ENCODE results near the gene MARK3. TPM values are rescaled to one million over a fixed set of nuclear protein-coding genes. Genes with fewer than 3 reads are reported as not detected.
A peak's percentile ranks its signal among the peaks of the same experiment; 100 is the strongest.
"Not testable (repeated sequence)": the region's sequence is repeated elsewhere in the genome, so short reads cannot be mapped to it uniquely, and the experiment has no call there.

Gene MARK3
- total RNA-seq, 2 experiments from 2014 or later: 87.4 to 88.0 TPM

DNA sequence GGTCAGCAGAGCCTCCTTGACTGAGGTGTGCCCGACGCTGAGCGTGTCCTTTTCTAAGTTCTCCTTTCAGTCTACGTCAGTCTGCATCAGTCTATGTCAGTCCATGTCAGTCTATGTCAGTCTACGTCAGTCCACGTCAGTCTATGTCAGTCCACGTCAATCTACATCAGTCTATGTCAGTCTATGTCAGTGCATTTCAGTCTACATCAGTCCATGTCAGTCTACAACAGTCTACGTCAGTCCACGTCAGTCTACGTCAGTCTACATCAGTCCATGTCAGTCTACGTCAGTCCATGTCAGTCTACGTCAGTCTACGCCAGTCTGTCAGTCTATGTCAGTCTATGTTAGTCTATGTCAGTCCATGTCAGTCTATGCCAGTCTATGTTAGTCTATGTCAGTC is 35.2 kb upstream of the MARK3 start:
- Mint-ChIP-seq H3K4me1 (no peaks in the 10 kb centered on the region), H3K36me3 (no peaks in the 10 kb centered on the region), H3K27ac (no peak overlapping the region), H3K27me3 (peaks cover 7% of the 10 kb centered on the region), H3K4me3 (no peak overlapping the region), H3K9me3 (peaks cover 4% of the 10 kb centered on the region)
- POLR2A ChIA-PET: no interaction called here
- DNase-seq (no peak), ATAC-seq (ENCODE audit: low read depth) (no peak)

DNA sequence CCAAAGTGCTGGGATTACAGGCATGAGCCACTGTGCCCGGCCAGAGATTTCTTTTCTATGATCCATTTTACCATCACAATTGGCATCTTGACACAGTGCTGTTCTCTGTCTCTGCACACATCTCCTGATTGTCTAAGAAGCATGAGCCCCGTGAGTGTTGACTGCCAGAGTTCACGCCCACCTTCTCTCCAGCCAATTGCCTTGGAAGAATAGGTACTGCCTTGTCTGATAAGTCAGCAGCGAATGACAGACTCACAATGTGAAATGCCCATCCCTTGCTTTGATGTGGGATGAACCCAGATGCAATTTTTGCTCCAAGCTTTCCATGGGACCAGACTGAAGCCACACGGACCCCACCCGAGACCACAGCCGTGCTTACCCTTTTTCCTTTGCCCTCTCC is 31.9 kb upstream of the MARK3 start:
- POLR2A ChIA-PET: no interaction called here
- no peak for ATAC-seq (ENCODE audit: low read depth)

DNA sequence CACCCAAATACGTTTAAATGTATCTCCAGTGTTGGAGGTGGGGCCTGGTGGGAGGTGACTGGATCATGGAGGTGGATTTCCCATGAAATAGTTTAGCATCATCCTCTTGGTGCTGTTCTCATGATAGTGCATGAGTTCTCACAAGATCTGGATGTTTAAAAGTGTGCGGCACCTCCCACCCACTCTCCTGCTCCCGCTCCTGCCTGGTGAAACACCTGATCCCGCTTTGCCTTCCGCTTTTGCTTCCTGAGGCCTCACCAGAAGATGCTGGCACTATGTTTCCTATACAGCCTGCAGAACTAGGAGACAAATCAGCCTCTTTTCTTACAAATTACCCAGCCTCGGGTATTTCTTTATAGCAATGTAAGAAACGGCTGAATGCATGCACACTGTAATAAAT is 31.1 kb upstream of the MARK3 start:
- ATAC-seq (ENCODE audit: low read depth): no peak
- POLR2A ChIA-PET: no interaction called here
- peaks cover 7% of the 10 kb centered on the region for H3K27me3 Mint-ChIP-seq

More for the DNA sequence above, 31.9 kb upstream of the MARK3 start:
- Mint-ChIP-seq H3K4me3 (no peak overlapping the region), H3K36me3 (no peaks in the 10 kb centered on the region), H3K4me1 (peaks cover 4% of the 10 kb centered on the region), H3K27me3 (peaks cover 7% of the 10 kb centered on the region), H3K9me3 (peaks cover 4% of the 10 kb centered on the region), H3K27ac (no peak overlapping the region)
- DNase-seq: no peak

DNA sequence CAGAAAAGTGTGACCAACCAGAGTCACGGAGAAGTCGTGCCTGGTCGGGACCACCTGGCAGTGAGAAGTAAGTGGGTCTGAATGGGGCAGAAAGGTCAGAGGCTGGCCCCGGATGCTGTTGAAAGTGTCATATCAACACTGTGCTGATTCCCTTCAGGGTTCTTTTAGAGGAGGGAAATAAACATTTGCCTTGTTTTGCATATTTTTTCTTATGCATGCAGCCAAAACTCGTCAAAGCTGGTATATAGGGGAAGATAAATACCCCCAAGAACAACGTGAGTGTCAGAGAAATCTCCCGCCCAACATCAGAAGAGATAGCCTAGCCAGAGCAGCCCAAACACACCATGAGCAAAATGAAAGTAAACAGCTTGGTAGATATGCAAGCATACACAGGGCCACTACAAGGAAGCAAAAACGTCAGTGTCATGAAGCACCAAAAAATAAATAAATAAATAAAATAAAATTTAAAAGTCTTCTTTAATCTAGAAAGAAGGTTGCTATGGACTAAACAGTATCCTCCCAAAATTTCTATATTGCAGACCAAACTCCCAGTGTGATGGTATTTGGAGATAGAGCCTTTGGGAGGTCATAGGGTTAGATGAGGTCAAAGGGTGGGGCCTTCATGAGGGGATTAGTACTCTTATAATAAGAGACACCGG is 29.1 kb upstream of the MARK3 start:
- POLR2A ChIA-PET: no interaction called here
- H3K4me1 Mint-ChIP-seq: peaks cover 6% of the 10 kb centered on the region
- ATAC-seq (ENCODE audit: low read depth) (peak; percentile 45), DNase-seq (no peak)
- H3K9me3 Mint-ChIP-seq: peaks cover 9% of the 10 kb centered on the region
- H3K4me3 Mint-ChIP-seq: no peak overlapping the region
- H3K36me3 Mint-ChIP-seq: no peaks in the 10 kb centered on the region
- peaks cover 7% of the 10 kb centered on the region for H3K27me3 Mint-ChIP-seq
- no peak overlapping the region for H3K27ac Mint-ChIP-seq

More for the DNA sequence above, 31.1 kb upstream of the MARK3 start:
- H3K4me3 Mint-ChIP-seq: no peak overlapping the region
- H3K4me1 Mint-ChIP-seq: peaks cover 6% of the 10 kb centered on the region
- H3K36me3 Mint-ChIP-seq: no peaks in the 10 kb centered on the region
- peaks cover 4% of the 10 kb centered on the region for H3K9me3 Mint-ChIP-seq
- no peak overlapping the region for H3K27ac Mint-ChIP-seq
- DNase-seq: no peak

DNA sequence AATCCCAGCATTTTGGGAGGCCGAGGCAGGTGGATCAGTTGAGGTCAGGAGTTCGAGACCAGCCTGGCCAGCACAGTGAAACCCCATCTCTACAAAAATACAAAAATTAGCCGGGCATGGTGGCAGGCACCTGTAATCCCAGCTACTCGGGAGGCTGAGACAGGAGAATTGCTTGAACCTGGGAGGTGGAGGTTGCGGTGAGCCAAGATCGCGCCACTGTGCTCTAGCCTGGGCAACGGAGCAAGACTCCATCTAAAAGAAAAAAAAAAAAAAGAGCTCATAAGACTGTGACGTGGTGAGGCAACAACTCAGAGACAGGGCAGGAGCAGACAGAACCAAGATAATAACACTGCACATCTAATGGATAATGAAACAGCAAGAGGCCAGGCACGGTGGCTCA is 27.7 kb upstream of the MARK3 start:
- not testable (repeated sequence) for H3K4me1 Mint-ChIP-seq; H3K27ac Mint-ChIP-seq; ATAC-seq (ENCODE audit: low read depth); H3K36me3 Mint-ChIP-seq; H3K27me3 Mint-ChIP-seq; DNase-seq; H3K4me3 Mint-ChIP-seq
- H3K9me3 Mint-ChIP-seq: peaks cover 10% of the 10 kb centered on the region
- POLR2A ChIA-PET: interaction anchor here (0.7 kb wide), 1 partner anchor 10 kb away, joined by 3 read pairs; no protein-coding TSS in a partner anchor

DNA sequence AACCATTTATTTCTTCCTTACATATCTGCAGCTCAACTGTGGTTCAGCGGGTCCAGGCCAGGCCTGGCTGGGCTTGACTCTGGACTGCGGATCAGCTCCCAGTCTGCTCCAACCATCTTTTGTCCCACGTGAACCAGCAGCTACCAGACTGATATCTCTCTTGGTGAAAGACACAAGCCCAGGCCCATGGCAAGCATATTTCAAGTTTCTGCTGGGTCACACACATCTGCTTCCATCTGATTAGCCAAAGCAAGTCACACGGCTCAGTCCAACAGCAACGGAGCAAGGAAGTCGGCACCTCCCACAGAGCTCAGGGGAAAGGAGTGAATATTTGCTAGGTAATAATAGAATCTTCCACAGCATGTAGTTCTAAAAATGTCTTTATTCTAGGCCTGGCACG is 24.7 kb upstream of the MARK3 start:
- POLR2A ChIA-PET: no interaction called here
- peaks cover 8% of the 10 kb centered on the region for H3K4me1 Mint-ChIP-seq
- peaks cover 4% of the 10 kb centered on the region for H3K27me3 Mint-ChIP-seq
- H3K4me3 Mint-ChIP-seq: no peak overlapping the region
- H3K36me3 Mint-ChIP-seq: peaks cover 13% of the 10 kb centered on the region
- H3K9me3 Mint-ChIP-seq: peaks cover 20% of the 10 kb centered on the region
- DNase-seq (no peak), ATAC-seq (ENCODE audit: low read depth) (no peak)
- H3K27ac Mint-ChIP-seq: no peak overlapping the region

DNA sequence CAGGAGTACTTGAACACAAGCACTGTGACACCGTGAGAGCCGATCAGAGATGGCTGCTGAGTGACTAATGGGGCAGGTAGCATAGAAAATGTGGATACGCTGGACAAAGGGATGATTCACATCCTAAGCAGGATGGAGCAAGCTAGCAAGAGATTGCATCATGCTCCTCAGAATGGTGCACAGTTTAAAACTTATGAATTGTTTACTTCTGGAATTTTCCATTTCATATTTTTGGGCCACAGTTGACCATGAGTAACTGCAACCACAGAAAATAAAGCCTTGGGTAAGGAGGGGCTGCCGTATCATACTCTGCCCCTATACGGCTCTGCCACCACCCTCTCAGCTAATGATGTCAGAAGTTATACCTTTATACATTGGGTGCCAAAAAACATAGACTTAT is 23.3 kb upstream of the MARK3 start:
- H3K27me3 Mint-ChIP-seq: peaks cover 4% of the 10 kb centered on the region
- no peak overlapping the region for H3K27ac Mint-ChIP-seq
- ATAC-seq (ENCODE audit: low read depth): no peak
- peaks cover 6% of the 10 kb centered on the region for H3K4me1 Mint-ChIP-seq
- H3K36me3 Mint-ChIP-seq: peaks cover 13% of the 10 kb centered on the region
- peaks cover 20% of the 10 kb centered on the region for H3K9me3 Mint-ChIP-seq
- DNase-seq: no peak
- H3K4me3 Mint-ChIP-seq: no peak overlapping the region
- POLR2A ChIA-PET: no interaction called here

DNA sequence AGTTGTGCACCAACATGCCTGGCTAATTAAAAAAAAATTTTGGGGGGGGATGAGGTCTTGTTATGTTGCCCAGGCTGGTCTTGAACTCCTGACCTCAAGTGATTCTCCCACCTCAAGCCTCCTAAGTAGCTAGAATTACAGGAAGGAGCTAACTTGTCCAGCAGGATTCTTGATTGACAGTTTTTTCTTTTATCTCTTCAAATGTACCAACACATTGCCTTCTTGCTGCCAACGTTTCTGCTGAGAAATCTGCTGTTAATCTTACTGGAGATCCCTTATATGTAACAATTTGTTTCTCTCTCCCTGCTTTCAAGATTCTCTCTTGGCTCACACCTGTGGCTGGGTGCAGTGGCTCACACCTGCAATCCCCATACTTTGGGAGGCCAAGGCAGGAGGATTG is 22.4 kb upstream of the MARK3 start:
- DNase-seq: no peak
- no peak overlapping the region for H3K27ac Mint-ChIP-seq
- H3K27me3 Mint-ChIP-seq: peaks cover 4% of the 10 kb centered on the region
- peaks cover 13% of the 10 kb centered on the region for H3K36me3 Mint-ChIP-seq
- H3K4me1 Mint-ChIP-seq: peaks cover 3% of the 10 kb centered on the region
- no peak overlapping the region for H3K4me3 Mint-ChIP-seq
- no peak for ATAC-seq (ENCODE audit: low read depth)
- POLR2A ChIA-PET: no interaction called here
- H3K9me3 Mint-ChIP-seq: peaks cover 20% of the 10 kb centered on the region

DNA sequence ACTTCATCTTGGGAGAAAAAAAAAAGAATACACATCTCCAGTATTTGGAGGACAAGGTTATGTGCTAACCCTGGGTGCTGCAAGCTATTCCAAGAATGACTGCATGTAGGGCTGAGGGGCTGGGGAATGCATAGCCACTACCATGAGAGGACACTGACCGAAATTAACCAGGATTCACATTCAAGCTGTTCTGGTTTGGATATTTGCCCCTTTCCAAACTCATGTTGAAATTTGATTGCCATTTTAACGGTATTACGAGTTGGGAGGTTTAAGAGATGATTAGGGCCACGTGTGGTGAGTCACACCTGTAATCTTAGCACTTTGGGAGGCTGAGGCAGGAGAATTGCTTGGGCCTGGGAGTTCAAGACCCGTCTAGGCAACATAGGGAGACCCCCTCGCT is 18.5 kb upstream of the MARK3 start:
- Mint-ChIP-seq H3K4me1 (peaks cover under 1% of the 10 kb centered on the region), H3K9me3 (peaks cover 13% of the 10 kb centered on the region), H3K4me3 (no peak overlapping the region), H3K27ac (no peak overlapping the region), H3K27me3 (peaks cover 7% of the 10 kb centered on the region), H3K36me3 (peaks cover 12% of the 10 kb centered on the region)
- ATAC-seq (ENCODE audit: low read depth) (no peak), DNase-seq (no peak)
- POLR2A ChIA-PET: no interaction called here

DNA sequence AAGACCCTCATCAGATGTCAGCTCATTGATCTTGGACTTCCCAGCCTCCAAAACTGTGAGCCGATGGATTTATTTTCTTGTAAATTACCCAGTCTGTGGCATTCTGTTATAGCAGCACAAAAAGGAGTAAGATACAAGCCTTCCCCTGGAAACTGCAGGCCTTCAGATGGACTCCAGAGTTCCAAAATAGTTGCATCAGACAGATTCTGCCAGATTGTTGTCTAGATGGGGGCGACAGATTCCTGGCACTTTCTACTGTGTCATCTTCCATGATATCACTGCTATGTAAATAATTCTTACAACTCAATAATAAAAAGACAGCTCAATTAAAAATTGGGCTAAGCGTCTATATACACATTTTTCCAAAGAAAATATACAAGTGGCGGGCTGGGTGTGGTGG is 17.2 kb upstream of the MARK3 start:
- H3K4me1 Mint-ChIP-seq: no peaks in the 10 kb centered on the region
- DNase-seq (no peak), ATAC-seq (ENCODE audit: low read depth) (no peak)
- peaks cover 7% of the 10 kb centered on the region for H3K9me3 Mint-ChIP-seq
- POLR2A ChIA-PET: interaction anchor here (0.7 kb wide), 1 partner anchor 10 kb away, joined by 3 read pairs; no protein-coding TSS in a partner anchor
- peaks cover 7% of the 10 kb centered on the region for H3K36me3 Mint-ChIP-seq
- peaks cover 7% of the 10 kb centered on the region for H3K27me3 Mint-ChIP-seq
- no peak overlapping the region for H3K4me3 Mint-ChIP-seq
- H3K27ac Mint-ChIP-seq: no peak overlapping the region

DNA sequence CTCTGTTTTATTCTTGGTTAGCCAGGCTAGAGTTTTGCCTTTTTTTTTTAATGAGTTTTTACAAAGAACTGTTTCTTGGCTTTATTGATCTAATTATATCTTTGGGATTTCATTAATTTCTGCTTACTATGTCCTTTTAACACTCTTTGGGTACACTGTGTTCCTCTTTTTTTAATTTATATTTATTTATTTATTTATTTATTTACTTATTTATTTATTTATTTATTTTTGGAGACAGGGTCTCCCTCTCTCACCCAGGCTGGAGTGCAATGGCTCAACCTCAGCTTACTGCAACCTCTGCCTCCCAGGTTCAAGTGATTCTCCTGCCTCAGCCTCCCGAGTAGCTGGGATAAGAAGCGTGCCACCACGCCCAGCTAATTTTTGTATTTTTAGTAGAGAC is 15.1 kb upstream of the MARK3 start:
- no peaks in the 10 kb centered on the region for H3K4me1 Mint-ChIP-seq
- no peak for ATAC-seq (ENCODE audit: low read depth)
- H3K36me3 Mint-ChIP-seq: no peaks in the 10 kb centered on the region
- no peak overlapping the region for H3K4me3 Mint-ChIP-seq
- peaks cover 5% of the 10 kb centered on the region for H3K27me3 Mint-ChIP-seq
- H3K27ac Mint-ChIP-seq: no peak overlapping the region
- no peak for DNase-seq
- POLR2A ChIA-PET: interaction anchor here (0.9 kb wide), 1 partner anchor 36 kb away, joined by 4 read pairs; the partner anchor contains the start of gene EIF5
- H3K9me3 Mint-ChIP-seq: no peaks in the 10 kb centered on the region

DNA sequence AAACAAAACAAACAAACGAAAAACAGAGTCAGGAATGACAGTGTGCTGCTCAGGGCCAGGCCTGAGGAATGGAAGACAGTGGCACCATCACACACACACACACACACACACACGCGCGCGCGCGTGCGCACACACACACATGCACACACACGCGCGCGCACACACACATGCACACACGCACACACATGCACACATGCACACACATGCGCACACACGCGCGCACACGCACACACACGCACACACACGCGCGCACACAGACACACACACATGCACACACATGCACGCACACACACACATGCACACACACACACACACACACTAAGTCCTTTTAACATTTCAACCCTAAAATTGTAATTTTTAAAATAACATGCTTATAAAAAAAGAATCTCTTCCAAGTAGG is 13.2 kb upstream of the MARK3 start:
- ATAC-seq (ENCODE audit: low read depth): no peak
- no peaks in the 10 kb centered on the region for H3K36me3 Mint-ChIP-seq
- no peak overlapping the region for H3K4me3 Mint-ChIP-seq
- H3K27ac Mint-ChIP-seq: no peak overlapping the region
- POLR2A ChIA-PET: no interaction called here
- H3K4me1 Mint-ChIP-seq: no peaks in the 10 kb centered on the region
- no peak for DNase-seq
- peaks cover 6% of the 10 kb centered on the region for H3K27me3 Mint-ChIP-seq
- H3K9me3 Mint-ChIP-seq: no peaks in the 10 kb centered on the region

DNA sequence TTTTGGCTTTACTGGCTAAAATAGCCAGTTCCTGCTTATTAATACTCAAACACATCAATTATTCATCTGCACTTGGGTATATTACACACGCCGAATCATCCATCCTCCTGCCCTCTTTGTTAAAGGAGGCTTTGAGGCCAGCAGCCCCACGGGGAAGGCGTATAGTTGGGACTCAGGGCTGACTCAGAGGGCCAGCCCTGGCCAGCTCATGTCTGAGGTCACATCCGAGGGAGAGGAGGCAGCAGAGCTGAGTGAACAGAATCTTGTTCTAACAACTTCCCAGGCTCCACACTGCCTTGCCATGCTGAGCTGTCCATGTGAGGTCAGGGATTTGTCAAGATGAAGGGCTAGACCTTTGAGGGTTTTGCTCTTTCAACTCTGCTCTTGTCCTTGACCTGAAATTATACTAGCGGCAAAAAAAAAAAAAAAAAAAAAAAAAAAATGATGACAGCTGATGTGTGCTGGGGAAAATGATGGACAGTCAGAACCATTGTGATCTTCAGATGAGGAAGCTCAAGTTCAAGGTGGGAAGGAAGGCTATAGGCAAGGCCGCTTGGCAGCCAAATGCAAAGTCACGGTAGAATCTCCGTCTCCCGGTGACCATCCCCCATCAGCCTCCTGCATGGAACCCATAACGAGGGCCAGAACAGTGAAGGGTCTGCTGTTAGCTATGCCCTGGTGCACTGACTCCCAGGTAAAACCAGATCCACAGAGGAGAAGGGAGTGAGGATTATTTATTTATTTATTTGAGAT is 12.5 kb upstream of the MARK3 start:
- no peak overlapping the region for H3K4me3 Mint-ChIP-seq
- no peaks in the 10 kb centered on the region for H3K9me3 Mint-ChIP-seq
- no peak for ATAC-seq (ENCODE audit: low read depth)
- DNase-seq: no peak
- H3K36me3 Mint-ChIP-seq: no peaks in the 10 kb centered on the region
- H3K27ac Mint-ChIP-seq: no peak overlapping the region
- POLR2A ChIA-PET: no interaction called here
- peaks cover 6% of the 10 kb centered on the region for H3K27me3 Mint-ChIP-seq
- no peaks in the 10 kb centered on the region for H3K4me1 Mint-ChIP-seq

DNA sequence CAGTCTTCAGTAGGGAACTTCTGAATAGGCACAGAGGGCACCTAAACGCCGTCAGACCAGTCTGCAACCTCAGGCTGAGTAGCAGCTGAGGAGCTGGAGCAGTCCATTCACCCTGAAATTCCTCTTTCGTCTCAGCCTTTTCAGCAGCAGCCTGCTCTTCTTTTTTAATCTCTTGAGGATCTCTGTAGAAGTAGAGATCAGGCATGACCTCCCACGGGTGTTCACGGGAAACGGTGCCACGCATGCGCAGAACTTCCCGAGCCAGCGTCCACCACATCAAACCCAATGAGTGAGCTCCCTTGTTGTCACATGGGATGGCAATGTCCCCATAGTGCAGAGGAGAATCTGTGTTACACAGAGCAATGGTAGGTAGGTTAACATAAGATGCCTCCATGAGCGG is 11.1 kb upstream of the MARK3 start:
- Mint-ChIP-seq H3K27ac (no peak overlapping the region), H3K9me3 (no peaks in the 10 kb centered on the region), H3K36me3 (no peaks in the 10 kb centered on the region), H3K4me3 (no peak overlapping the region), H3K27me3 (peaks cover 10% of the 10 kb centered on the region), H3K4me1 (no peaks in the 10 kb centered on the region)
- ATAC-seq (ENCODE audit: low read depth): no peak
- POLR2A ChIA-PET: no interaction called here
- DNase-seq: no peak
